ENCODE results near the gene SMAD3. TPM values are rescaled to one million over a fixed set of nuclear protein-coding genes. Genes with fewer than 3 reads are reported as not detected.

The SMAD3 gene
- total RNA-seq, 1 donor from 2014 or later = 12.5 TPM

DNA sequence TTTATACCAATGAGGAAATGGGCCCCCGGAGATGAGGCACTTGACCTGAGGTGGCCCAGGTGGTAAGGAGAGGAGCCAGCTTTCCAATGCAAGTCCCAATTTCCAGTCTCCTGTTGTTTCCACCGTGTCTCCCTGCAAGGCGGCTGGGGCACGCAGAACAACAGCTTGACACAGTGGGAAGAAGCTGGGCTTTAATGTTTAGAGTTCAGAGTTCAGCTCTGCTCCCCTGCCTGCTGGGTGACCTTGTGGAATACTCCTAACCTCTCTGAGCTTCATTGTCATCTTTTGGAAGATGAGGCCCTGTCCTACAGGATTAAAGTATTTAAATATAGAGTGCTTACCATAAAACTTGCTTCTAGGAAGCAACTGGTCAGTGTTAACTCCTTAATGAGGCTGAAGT is 80.3 kb downstream of the SMAD3 start:
- H3K9ac ChIP-seq = no peak overlapping the region
- H3K4me3 ChIP-seq = no peak overlapping the region
- no peak for DNase-seq (ENCODE audit: low spot score)
- no peak overlapping the region for H3K4me3 Mint-ChIP-seq
- peak overlapping the region; percentile 5 for H3K27ac ChIP-seq
- H3K79me2 ChIP-seq (ENCODE audit: low read depth) = peaks cover 55% of the 10 kb centered on the region
- peaks cover 60% of the 10 kb centered on the region for H4K20me1 ChIP-seq (ENCODE audit: low read depth)
- H3K4me1 Mint-ChIP-seq = peaks cover 99% of the 10 kb centered on the region
- no peaks in the 10 kb centered on the region for H3K9me3 Mint-ChIP-seq
- H2AFZ ChIP-seq (replicated peaks) = no peak overlapping the region
- H3K27ac Mint-ChIP-seq = no peak overlapping the region
- H3F3A ChIP-seq (ENCODE audit: low read depth) = peaks cover 43% of the 10 kb centered on the region
- H3K27me3 Mint-ChIP-seq (ENCODE audit: insufficient read depth, low read depth) = peaks cover 3% of the 10 kb centered on the region
- no peaks in the 10 kb centered on the region for H3K36me3 ChIP-seq
- peaks cover 70% of the 10 kb centered on the region for H3K4me1 ChIP-seq
- H3K4me2 ChIP-seq = no peak overlapping the region
- H3K36me3 Mint-ChIP-seq = peaks cover 2% of the 10 kb centered on the region
- TF ChIP-seq EZH2 (IDR thresholded peaks at IDR 0.05) (no peak), EZH2phosphoT487 (IDR thresholded peaks at IDR 0.05) (no peak)
- TF ChIP-seq, protein P1, sequence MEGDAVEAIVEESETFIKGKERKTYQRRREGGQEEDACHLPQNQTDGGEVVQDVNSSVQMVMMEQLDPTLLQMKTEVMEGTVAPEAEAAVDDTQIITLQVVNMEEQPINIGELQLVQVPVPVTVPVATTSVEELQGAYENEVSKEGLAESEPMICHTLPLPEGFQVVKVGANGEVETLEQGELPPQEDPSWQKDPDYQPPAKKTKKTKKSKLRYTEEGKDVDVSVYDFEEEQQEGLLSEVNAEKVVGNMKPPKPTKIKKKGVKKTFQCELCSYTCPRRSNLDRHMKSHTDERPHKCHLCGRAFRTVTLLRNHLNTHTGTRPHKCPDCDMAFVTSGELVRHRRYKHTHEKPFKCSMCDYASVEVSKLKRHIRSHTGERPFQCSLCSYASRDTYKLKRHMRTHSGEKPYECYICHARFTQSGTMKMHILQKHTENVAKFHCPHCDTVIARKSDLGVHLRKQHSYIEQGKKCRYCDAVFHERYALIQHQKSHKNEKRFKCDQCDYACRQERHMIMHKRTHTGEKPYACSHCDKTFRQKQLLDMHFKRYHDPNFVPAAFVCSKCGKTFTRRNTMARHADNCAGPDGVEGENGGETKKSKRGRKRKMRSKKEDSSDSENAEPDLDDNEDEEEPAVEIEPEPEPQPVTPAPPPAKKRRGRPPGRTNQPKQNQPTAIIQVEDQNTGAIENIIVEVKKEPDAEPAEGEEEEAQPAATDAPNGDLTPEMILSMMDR (IDR thresholded peaks at IDR 0.05) = no peak
- H3K9me3 ChIP-seq (ENCODE audit: low read depth) = no peaks in the 10 kb centered on the region
- H3K27me3 ChIP-seq = no peaks in the 10 kb centered on the region

DNA sequence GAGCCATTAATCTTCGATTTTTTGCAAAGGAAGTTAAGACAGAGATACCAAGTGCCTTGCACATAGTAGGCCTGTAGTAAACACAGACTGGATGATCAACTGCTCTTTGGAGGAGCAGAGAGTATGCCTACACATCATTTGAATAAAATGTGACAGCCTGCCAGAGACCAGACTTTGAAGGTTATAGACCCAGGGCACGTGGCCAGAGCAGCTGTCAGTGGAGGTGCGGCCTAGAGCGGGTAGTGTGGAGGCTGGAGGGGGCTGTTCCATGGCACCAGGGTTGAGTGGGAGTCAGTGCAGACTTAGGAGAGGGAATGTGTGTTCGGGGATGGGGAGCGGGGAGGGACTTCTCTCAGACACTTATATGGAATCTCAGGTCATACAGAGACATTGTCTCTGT is 80.8 kb downstream of the SMAD3 start:
- Histone ChIP-seq H3K4me2 (peak overlapping the region; percentile 32), H3K27ac (peak overlapping the region; percentile 54), H3K79me2 (ENCODE audit: low read depth) (peaks cover 55% of the 10 kb centered on the region), H3K9ac (no peak overlapping the region), H3K9me3 (ENCODE audit: low read depth) (no peaks in the 10 kb centered on the region), H2AFZ (replicated peaks) (no peak overlapping the region), H3K27me3 (no peaks in the 10 kb centered on the region), H3K4me1 (peaks cover 70% of the 10 kb centered on the region), H3F3A (ENCODE audit: low read depth) (peaks cover 43% of the 10 kb centered on the region), H3K36me3 (no peaks in the 10 kb centered on the region), H4K20me1 (ENCODE audit: low read depth) (peaks cover 58% of the 10 kb centered on the region), H3K4me3 (no peak overlapping the region)
- Mint-ChIP-seq H3K36me3 (no peaks in the 10 kb centered on the region), H3K27ac (peak overlapping the region; percentile 89), H3K9me3 (no peaks in the 10 kb centered on the region), H3K4me1 (peaks cover 94% of the 10 kb centered on the region), H3K27me3 (ENCODE audit: insufficient read depth, low read depth) (peaks cover 3% of the 10 kb centered on the region), H3K4me3 (peak overlapping the region; percentile 69)
- TF ChIP-seq EZH2phosphoT487 (IDR thresholded peaks at IDR 0.05) (no peak), EZH2 (IDR thresholded peaks at IDR 0.05) (no peak)
- TF ChIP-seq, protein P1 (IDR thresholded peaks at IDR 0.05) = no peak
- no peak for DNase-seq (ENCODE audit: low spot score)

DNA sequence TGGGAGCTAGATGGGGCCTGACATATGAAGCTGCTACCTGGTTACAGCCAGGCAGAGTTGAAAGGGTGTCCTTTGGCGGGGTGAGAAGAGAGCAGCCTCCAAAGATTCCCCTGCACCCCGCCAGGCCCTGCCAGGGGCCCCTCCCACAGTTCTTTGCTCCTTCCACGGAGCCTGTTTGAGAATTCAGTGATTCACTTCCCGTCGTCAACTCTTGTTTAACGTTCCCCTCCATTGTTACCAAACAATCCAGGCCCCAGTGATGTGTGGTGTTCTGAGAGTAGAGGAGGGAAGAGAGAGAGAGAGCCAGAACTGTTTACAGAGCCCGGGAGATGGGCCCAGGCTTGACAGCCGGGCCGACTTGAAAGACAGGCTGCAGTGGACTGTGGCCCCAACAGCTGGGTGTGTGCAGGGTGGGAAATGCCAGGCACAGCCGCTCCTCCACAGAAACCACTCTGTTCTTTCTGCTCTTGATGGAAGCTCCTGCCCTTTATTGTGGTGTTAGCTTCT is 81.5 kb downstream of the SMAD3 start:
- peak overlapping the region; percentile 54 for H3K27ac ChIP-seq
- no peak overlapping the region for H3K4me3 ChIP-seq
- Mint-ChIP-seq H3K27ac (peak overlapping the region; percentile 89), H3K9me3 (no peaks in the 10 kb centered on the region), H3K27me3 (ENCODE audit: insufficient read depth, low read depth) (peaks cover 3% of the 10 kb centered on the region), H3K4me3 (peak overlapping the region; percentile 69), H3K4me1 (peaks cover 87% of the 10 kb centered on the region), H3K36me3 (no peaks in the 10 kb centered on the region)
- no peak for TF ChIP-seq EZH2phosphoT487 (IDR thresholded peaks at IDR 0.05)
- no peak for TF ChIP-seq EZH2 (IDR thresholded peaks at IDR 0.05)
- TF ChIP-seq, protein P1 (IDR thresholded peaks at IDR 0.05) = no peak
- H4K20me1 ChIP-seq (ENCODE audit: low read depth) = peaks cover 52% of the 10 kb centered on the region
- H3K4me2 ChIP-seq = peak overlapping the region; percentile 32
- DNase-seq (ENCODE audit: low spot score) = peak; percentile 56
- no peak overlapping the region for H3K9ac ChIP-seq
- H3K79me2 ChIP-seq (ENCODE audit: low read depth) = peaks cover 57% of the 10 kb centered on the region
- peaks cover 64% of the 10 kb centered on the region for H3K4me1 ChIP-seq
- H3K36me3 ChIP-seq = no peaks in the 10 kb centered on the region
- H3K27me3 ChIP-seq = no peaks in the 10 kb centered on the region
- no peak overlapping the region for H2AFZ ChIP-seq (replicated peaks)
- H3F3A ChIP-seq (ENCODE audit: low read depth) = peaks cover 43% of the 10 kb centered on the region
- H3K9me3 ChIP-seq (ENCODE audit: low read depth) = no peaks in the 10 kb centered on the region
